ENCODE results near the gene DCBLD1. TPM values are rescaled to one million over a fixed set of nuclear protein-coding genes. Genes with fewer than 3 reads are reported as not detected.

The DCBLD1 gene
- polyA plus RNA-seq, 3 donors = 2.9 to 3.3 (median 3.1) TPM

GRCh38 chr6:117547688-117548621 is 65.5 kb downstream of the DCBLD1 start:
- H3K4me1 Mint-ChIP-seq = peaks cover 12% of the 10 kb centered on the region
- Histone ChIP-seq H3K9ac (ENCODE audit: insufficient read depth, low read length, poor library complexity, severe bottlenecking) (peak overlapping the region; percentile 66), H3K4me2 (replicated peaks; ENCODE audit: extremely low read depth, low read length, poor library complexity, severe bottlenecking) (peak overlapping the region; percentile 82), H4K20me1 (ENCODE audit: insufficient read depth, low read length) (no peaks in the 10 kb centered on the region), H3K36me3 (replicated peaks in 1 of 2; ENCODE audit: control insufficient read depth in 1 of 2, insufficient read depth in 2 of 2, low read length in 2 of 2) (no peaks in the 10 kb centered on the region), H3K4me3 (replicated peaks in 1 of 3; ENCODE audit: low read depth in 2 of 3, low read length in 3 of 3) (peak overlapping the region; percentile 16 to 69 (median 18)), H3K79me2 (ENCODE audit: insufficient read depth, low read length) (no peaks in the 10 kb centered on the region), H3K4me1 (ENCODE audit: control insufficient read depth in 1 of 2, insufficient read depth in 2 of 2, low read length in 2 of 2) (peaks cover 7 to 14% of the 10 kb centered on the region in 2 donors), H3K27ac (ENCODE audit: low read depth in 1 of 2, low read length in 2 of 2) (no peak overlapping the region), H3K27me3 (ENCODE audit: control insufficient read depth in 2 of 2, insufficient read depth in 2 of 2, low read length in 2 of 2) (peaks cover 0 to 5% of the 10 kb centered on the region in 2 donors), H2AFZ (ENCODE audit: insufficient read depth, low read depth, low read length, poor library complexity, severe bottlenecking) (peak overlapping the region; percentile 75), H3K9me3 (replicated peaks in 1 of 2; ENCODE audit: control insufficient read depth in 1 of 2, insufficient read depth in 1 of 2, low read length in 2 of 2) (no peaks in the 10 kb centered on the region)
- WGBS (ENCODE audit: insufficient coverage) = 19% methylated on average over 62 of the region's 64 CpGs
- intact Hi-C loops (cut with micrococcal nuclease) = no loop called here
- DNase-seq = peak; percentile 11 to 46 (median 14)
- no peaks in the 10 kb centered on the region for H3K9me3 Mint-ChIP-seq
- no peak for TF ChIP-seq CTCF (IDR thresholded peaks at IDR 0.05)
- H3K27ac Mint-ChIP-seq = peak overlapping the region in 3 of 7 donors; percentile 70 to 85 (median 72)
- H3K27me3 Mint-ChIP-seq (ENCODE audit: low read depth in 3 of 3) = peaks cover 4 to 15% (median 9%) of the 10 kb centered on the region in 3 donors
- H3K4me3 Mint-ChIP-seq = peak overlapping the region; percentile 69 to 87
- H3K36me3 Mint-ChIP-seq = peaks cover 24 to 25% of the 10 kb centered on the region in 2 donors

- 100% methylated on average over 7 of the region's 8 CpGs for WGBS (ENCODE audit: insufficient coverage)
Observed at GRCh38 chr6:117548797-117549301, 66.4 kb downstream of the DCBLD1 start.

More at GRCh38 chr6:117548797-117549301, 66.4 kb downstream of the DCBLD1 start:
- Histone ChIP-seq H3K9ac (ENCODE audit: insufficient read depth, low read length, poor library complexity, severe bottlenecking) (no peak overlapping the region), H4K20me1 (ENCODE audit: insufficient read depth, low read length) (no peaks in the 10 kb centered on the region), H3K27ac (ENCODE audit: low read depth in 1 of 2, low read length in 2 of 2) (no peak overlapping the region), H3K36me3 (replicated peaks in 1 of 2; ENCODE audit: control insufficient read depth in 1 of 2, insufficient read depth in 2 of 2, low read length in 2 of 2) (no peaks in the 10 kb centered on the region), H3K4me3 (replicated peaks in 1 of 3; ENCODE audit: low read depth in 2 of 3, low read length in 3 of 3) (no peak overlapping the region), H3K4me1 (ENCODE audit: control insufficient read depth in 1 of 2, insufficient read depth in 2 of 2, low read length in 2 of 2) (peaks cover 7 to 14% of the 10 kb centered on the region in 2 donors), H2AFZ (ENCODE audit: insufficient read depth, low read depth, low read length, poor library complexity, severe bottlenecking) (no peak overlapping the region), H3K79me2 (ENCODE audit: insufficient read depth, low read length) (no peaks in the 10 kb centered on the region), H3K4me2 (replicated peaks; ENCODE audit: extremely low read depth, low read length, poor library complexity, severe bottlenecking) (no peak overlapping the region), H3K9me3 (replicated peaks in 1 of 2; ENCODE audit: control insufficient read depth in 1 of 2, insufficient read depth in 1 of 2, low read length in 2 of 2) (no peaks in the 10 kb centered on the region), H3K27me3 (ENCODE audit: control insufficient read depth in 2 of 2, insufficient read depth in 2 of 2, low read length in 2 of 2) (peaks cover 0 to 5% of the 10 kb centered on the region in 2 donors)
- DNase-seq = no peak
- TF ChIP-seq CTCF (IDR thresholded peaks at IDR 0.05) = no peak
- intact Hi-C loops (cut with micrococcal nuclease) = no loop called here
- Mint-ChIP-seq H3K36me3 (peaks cover 24 to 25% of the 10 kb centered on the region in 2 donors), H3K9me3 (no peaks in the 10 kb centered on the region), H3K4me1 (peaks cover 12% of the 10 kb centered on the region), H3K27ac (no peak overlapping the region), H3K4me3 (no peak overlapping the region), H3K27me3 (ENCODE audit: low read depth in 3 of 3) (peaks cover 4 to 15% (median 9%) of the 10 kb centered on the region in 3 donors)

All from CD14-positive monocyte (primary cell).